H1 (cell line): ENCODE data around the gene MED31. TPM values are rescaled to one million over a fixed set of nuclear protein-coding genes. Genes with fewer than 3 reads are reported as not detected.

ENCODE experiments used
- CTCF ChIA-PET: fragments of 300-600 bp; sonication (Branson Sonifier 250); formaldehyde crosslinking; loops from one replicate; lab custom pipeline; 2021; ENCODE audit not compliant: partially characterized antibody; lab: Charles Lee
- POLR2A ChIA-PET: fragments of 300-600 bp; sonication (Branson Sonifier 250); formaldehyde crosslinking; loops from one replicate; lab custom pipeline; 2021; ENCODE audit warnings: inconsistent platforms; ENCODE audit not compliant: partially characterized antibody; lab: Charles Lee
- DNase-seq, 2 experiments: peaks; one replicate each; pipeline versions ENCODE4 v3.0.0 to v3.0.0-alpha.2; 2010 to 2022; ENCODE audit warnings: low spot score in 2 of 2, low read depth in 1 of 2, mixed read lengths in 1 of 2
- FAIRE-seq: peaks from 2 replicates; lab custom pipeline; 2011; peaks lifted over from hg19 to GRCh38; lab: Jason Lieb, UNC
- H2AFZ ChIP-seq: 2 replicates; pipeline ENCODE4 v1.8.1; 2012; ENCODE audit warnings: low read length, inconsistent platforms
- H2AK5ac ChIP-seq: 2 replicates; pipeline ENCODE4 v1.6.1; 2013; ENCODE audit warnings: low read depth, low read length
- H2BK120ac ChIP-seq: replicated peaks from 2 replicates; pipeline ENCODE3; 2013; ENCODE audit warnings: low read depth, low read length, inconsistent platforms
- H2BK12ac ChIP-seq: 2 replicates; pipeline ENCODE4 v1.6.1; 2013; ENCODE audit warnings: low read depth, low read length
- H2BK15ac ChIP-seq: 2 replicates; pipeline ENCODE4 v1.6.1; 2013; ENCODE audit warnings: low read length
- H2BK20ac ChIP-seq: 2 replicates; pipeline ENCODE4 v1.6.1; 2013; ENCODE audit warnings: low read length
- H2BK5ac ChIP-seq: 2 replicates; pipeline ENCODE4 v1.6.1; 2013; ENCODE audit warnings: low read depth, low read length
- H3K14ac ChIP-seq: 2 replicates; pipeline ENCODE4 v1.6.1; 2013; ENCODE audit warnings: inconsistent platforms; ENCODE audit not compliant: insufficient read length
- H3K18ac ChIP-seq: 2 replicates; pipeline ENCODE4 v1.6.1; 2013; ENCODE audit warnings: low read length; ENCODE audit errors: extremely low read depth
- H3K23ac ChIP-seq: 2 replicates; pipeline ENCODE4 v1.6.1; 2013; ENCODE audit warnings: inconsistent platforms; ENCODE audit not compliant: insufficient read length
- H3K23me2 ChIP-seq: 2 replicates; pipeline ENCODE4 v1.6.1; 2013; ENCODE audit warnings: low read depth, low read length
- H3K27ac ChIP-seq: 2 replicates; pipeline ENCODE4 v1.6.1; 2011; ENCODE audit warnings: low read depth, low read length, inconsistent platforms
- H3K27me3 ChIP-seq, 4 experiments: replicated peaks in 1 of 4; 1 replicate in 1 of 4; 2 replicates in 3 of 4; pipeline versions ENCODE4 v1.6.1 to v1.8.1; 2011 to 2013; ENCODE audit warnings: low read length in 3 of 4, mild to moderate bottlenecking in 3 of 4, inconsistent platforms in 2 of 4, mixed read lengths in 2 of 4, moderate library complexity in 1 of 4; ENCODE audit not compliant: control insufficient read depth in 3 of 4, insufficient read depth in 3 of 4; ENCODE audit errors: extremely low read depth in 1 of 4
- H3K36me3 ChIP-seq, 4 experiments: 2 replicates each; pipeline versions ENCODE4 v1.6.1 to v1.8.1; 2011 to 2013; ENCODE audit warnings: mild to moderate bottlenecking in 4 of 4, low read length in 3 of 4, moderate library complexity in 2 of 4, control low read depth in 1 of 4, inconsistent platforms in 1 of 4; ENCODE audit not compliant: insufficient read depth in 4 of 4, control insufficient read depth in 2 of 4
- H3K4ac ChIP-seq: replicated peaks from 2 replicates; pipeline ENCODE3; 2013; ENCODE audit warnings: low read length, low read depth, mixed read lengths, inconsistent platforms; ENCODE audit not compliant: insufficient read length
- H3K4me1 ChIP-seq, 4 experiments: replicated peaks in 1 of 4; 1 replicate in 1 of 4; 2 replicates in 3 of 4; pipeline versions ENCODE4 v1.6.1 to v1.8.1; 2011 to 2013; ENCODE audit warnings: low read length in 3 of 4, inconsistent platforms in 2 of 4, mixed read lengths in 1 of 4; ENCODE audit not compliant: insufficient read depth in 4 of 4, control insufficient read depth in 3 of 4
- H3K4me2 ChIP-seq, 2 experiments: 2 replicates each; pipeline versions ENCODE4 v1.6.1 to v1.8.1; 2011 to 2013; ENCODE audit warnings: low read depth in 2 of 2, low read length in 2 of 2, control low read depth in 1 of 2, inconsistent platforms in 1 of 2, mild to moderate bottlenecking in 1 of 2; ENCODE audit not compliant: insufficient read depth in 1 of 2
- H3K4me3 ChIP-seq, 4 experiments: fragments of 200-600, 300-600 bp in 1 of 4; sonication (generic), shearing (Covaris generic), sonication (Bioruptor Twin) in 1 of 4; 2 replicates each; pipeline versions ENCODE4 v1.5.1 to v1.8.1; 2011 to 2016; ENCODE audit warnings: low read length in 4 of 4, low read depth in 3 of 4, control low read depth in 2 of 4, inconsistent platforms in 2 of 4, mild to moderate bottlenecking in 2 of 4, mixed read lengths in 1 of 4, moderate library complexity in 1 of 4; ENCODE audit not compliant: insufficient read depth in 2 of 4; ENCODE audit errors: extremely low read depth in 1 of 4
- H3K56ac ChIP-seq: replicated peaks from 2 replicates; pipeline ENCODE3; 2013; ENCODE audit warnings: low read depth, mild to moderate bottlenecking, mixed read lengths, low read length, inconsistent platforms; ENCODE audit not compliant: insufficient read length
- H3K79me1 ChIP-seq: 2 replicates; pipeline ENCODE4 v1.6.1; 2013; ENCODE audit warnings: low read depth, low read length, control low read depth
- H3K79me2 ChIP-seq, 2 experiments: 2 replicates each; pipeline versions ENCODE4 v1.6.1 to v1.8.1; 2012 to 2013; ENCODE audit warnings: low read length in 2 of 2, mild to moderate bottlenecking in 2 of 2, inconsistent platforms in 1 of 2; ENCODE audit not compliant: insufficient read depth in 2 of 2, control insufficient read depth in 1 of 2
- H3K9ac ChIP-seq, 4 experiments: replicated peaks in 1 of 4; 1 replicate in 1 of 4; 2 replicates in 3 of 4; pipeline versions ENCODE4 v1.6.1 to v1.8.1; 2011 to 2013; ENCODE audit warnings: low read depth in 3 of 4, low read length in 3 of 4, control low read depth in 2 of 4, mild to moderate bottlenecking in 2 of 4, moderate library complexity in 2 of 4, inconsistent platforms in 1 of 4; ENCODE audit errors: extremely low read depth in 1 of 4
- H3K9me3 ChIP-seq, 2 experiments: 2 replicates each; pipeline versions ENCODE4 v1.6.1 to v1.8.1; 2012 to 2013; ENCODE audit warnings: mild to moderate bottlenecking in 2 of 2, moderate library complexity in 2 of 2, control low read depth in 1 of 2, inconsistent platforms in 1 of 2, low read depth in 1 of 2, low read length in 1 of 2, mixed read lengths in 1 of 2; ENCODE audit not compliant: insufficient read depth in 2 of 2
- H4K20me1 ChIP-seq, 2 experiments: replicated peaks in 1 of 2; 2 replicates each; pipeline versions ENCODE3 to v1.8.1; 2011 to 2013; ENCODE audit warnings: inconsistent platforms in 2 of 2, low read length in 2 of 2, mild to moderate bottlenecking in 1 of 2; ENCODE audit not compliant: insufficient read depth in 2 of 2, control insufficient read depth in 1 of 2
- H4K5ac ChIP-seq: 2 replicates; pipeline ENCODE4 v1.6.1; 2013; ENCODE audit warnings: low read length, low read depth, mixed read lengths, inconsistent platforms; ENCODE audit not compliant: insufficient read length
- H4K8ac ChIP-seq: 2 replicates; pipeline ENCODE4 v1.8.0; 2013; ENCODE audit warnings: mild to moderate bottlenecking, moderate library complexity, low read length, inconsistent platforms; ENCODE audit not compliant: insufficient read depth; ENCODE audit errors: extremely low read depth
- H4K91ac ChIP-seq: replicated peaks from 2 replicates; pipeline ENCODE3; 2013; ENCODE audit warnings: low read length, mixed read lengths, inconsistent platforms; ENCODE audit not compliant: insufficient read length
- EP300 ChIP-seq, 2 experiments: IDR thresholded peaks; 1 replicate in 1 of 2; 2 replicates in 1 of 2; pipeline ENCODE4 v1.6.1; 2011 to 2012; ENCODE audit warnings: low read depth in 2 of 2, low read length in 2 of 2, mild to moderate bottlenecking in 2 of 2, borderline replicate concordance in 1 of 2, inconsistent platforms in 1 of 2, moderate library complexity in 1 of 2
- RFX5 ChIP-seq: IDR thresholded peaks from 2 replicates; pipeline ENCODE4 v1.6.1; 2011; ENCODE audit warnings: low read depth, low read length, improper control_type of control experiment, borderline replicate concordance
- WGBS, 2 experiments: shearing (Covaris generic) in 1 of 2; methylation state at CpG; one replicate each; pipeline versions ENCODE4 v1.1.6 to v1.1.7; 2013 to 2015; ENCODE audit warnings: low lambda C conversion rate in 2 of 2, mixed read lengths in 2 of 2, inconsistent platforms in 1 of 2, low coverage in 1 of 2, missing lambda C conversion rate in 1 of 2; ENCODE audit not compliant: insufficient replicate concordance in 2 of 2, insufficient coverage in 1 of 2, insufficient read length in 1 of 2; ENCODE audit errors: extremely low coverage in 1 of 2, missing lambda C conversion rate in 1 of 2; 5-methylcytosine and 5-hydroxymethylcytosine counted together
- polyA plus RNA-seq, 7 experiments: library from polyadenylated mRNA; depleted of rRNA in 3 of 7; stranded (reverse) in 5 of 7; unstranded in 2 of 7; fragments of >200 nt in 5 of 7; fragments of 200-250 nt in 2 of 7; gene quantifications; 1 replicate in 5 of 7; 2 replicates in 1 of 7; 4 replicates in 1 of 7; pipeline versions ENCODE4 v1.2.1 to v1.2.3, GENCODE V29; 2011 to 2013; ENCODE audit warnings: missing spikeins in 2 of 7, mixed read lengths in 2 of 7
- total RNA-seq: library from RNA; stranded (reverse); fragmentation: NEBNext Ultra II Directional; extraction: Animal tissue kit (Norgen Biotek cat#: 25700); gene quantifications from 2 replicates; pipeline ENCODE4 v1.2.1, GENCODE V29; 2021
- TF ChIP-seq, protein P1 (sequence below): IDR thresholded peaks from 2 replicates; pipeline ENCODE4 v1.6.1; 2012; ENCODE audit warnings: inconsistent platforms

Gene MED31
- total and polyA plus RNA-seq, 2 of the 8 experiments (the other 6 are each of a cell fraction or from before 2014, with no cell fraction given) = 4.6 to 12.3 TPM

- peaks cover 0 to 6% (median 4%) of the 10 kb centered on the region in 4 experiments; a peak in 2 of 7 replicates for H3K27me3 ChIP-seq
- FAIRE-seq = no peak
Observed at GRCh38 chr17:6668727-6669425, 17.5 kb upstream of the MED31 start.

More at GRCh38 chr17:6668727-6669425, 17.5 kb upstream of the MED31 start:
- no peak overlapping the region for H3K4me2 ChIP-seq
- no peaks in the 10 kb centered on the region for H3K79me1 ChIP-seq
- no peak overlapping the region for H2AFZ ChIP-seq
- H3K23me2 ChIP-seq = no peaks in the 10 kb centered on the region
- no peak overlapping the region for H3K4ac ChIP-seq
- H2BK12ac ChIP-seq = no peak overlapping the region
- 91% methylated on average over 14 of the region's 14 CpGs; no CpG with 5 or more reads in 1 of the 2 experiments for WGBS, 2 experiments
- no peak overlapping the region for H2AK5ac ChIP-seq
- no peak overlapping the region for H4K5ac ChIP-seq
- H2BK120ac ChIP-seq = no peak overlapping the region
- H3K9ac ChIP-seq = no peak overlapping the region
- TF ChIP-seq, protein P1, sequence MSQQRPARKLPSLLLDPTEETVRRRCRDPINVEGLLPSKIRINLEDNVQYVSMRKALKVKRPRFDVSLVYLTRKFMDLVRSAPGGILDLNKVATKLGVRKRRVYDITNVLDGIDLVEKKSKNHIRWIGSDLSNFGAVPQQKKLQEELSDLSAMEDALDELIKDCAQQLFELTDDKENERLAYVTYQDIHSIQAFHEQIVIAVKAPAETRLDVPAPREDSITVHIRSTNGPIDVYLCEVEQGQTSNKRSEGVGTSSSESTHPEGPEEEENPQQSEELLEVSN = no peak
- no peak for TF ChIP-seq EP300 (IDR thresholded peaks at IDR 0.05; ENCODE audit: borderline replicate concordance in 1 of 2, low read depth in 2 of 2, low read length in 2 of 2)
- no peak for TF ChIP-seq RFX5
- no peak overlapping the region for H2BK5ac ChIP-seq
- H4K20me1 ChIP-seq = peaks cover 0 to 2% of the 10 kb centered on the region in 2 experiments
- H4K8ac ChIP-seq = no peak overlapping the region
- H3K56ac ChIP-seq = no peak overlapping the region
- no peaks in the 10 kb centered on the region for H3K36me3 ChIP-seq
- no peak for DNase-seq
- ChIA-PET POLR2A (interaction anchor here (1.4 kb wide), 1 partner anchor 29 kb away, joined by 4 read pairs; a partner anchor contains a TSS), CTCF (interaction anchor here (0.9 to 4.8 kb wide), 8 partner anchors 9 to 242 kb away, joined by 3 to 41 read pairs (median 4); partner anchors contain the start of gene SLC13A5)
- H2BK15ac ChIP-seq = no peak overlapping the region
- no peak overlapping the region for H2BK20ac ChIP-seq
- H3K23ac ChIP-seq = no peak overlapping the region
- H3K79me2 ChIP-seq = no peaks in the 10 kb centered on the region
- no peak overlapping the region for H3K27ac ChIP-seq
- no peak overlapping the region for H4K91ac ChIP-seq
- no peaks in the 10 kb centered on the region for H3K9me3 ChIP-seq
- no peak overlapping the region for H3K4me3 ChIP-seq
- H3K18ac ChIP-seq = no peak overlapping the region
- H3K4me1 ChIP-seq = peaks cover 0 to 2% (median 1%) of the 10 kb centered on the region in 4 experiments; a peak in 1 of 7 replicates
- no peak overlapping the region for H3K14ac ChIP-seq
